Mammary epithelial cell (primary cell): Measurements from ENCODE around the gene BTN1A1.

Experiments used
- EZH2 ChIP-seq: IDR thresholded peaks from 2 replicates; pipeline ENCODE4 v1.6.1; 2012; ENCODE audit warnings: low read length, inconsistent platforms, borderline replicate concordance
- TF ChIP-seq, protein P1 (sequence below), 2 donors: IDR thresholded peaks in 1 of 2; conservative IDR thresholded peaks in 1 of 2; 2 replicates each; pipeline ENCODE4 v1.5.1; 2011 to 2012; ENCODE audit warnings: inconsistent platforms in 2 of 2, low read length in 2 of 2, mild to moderate bottlenecking in 2 of 2, control low read depth in 1 of 2, low read depth in 1 of 2; ENCODE audit not compliant: insufficient read depth in 1 of 2; ENCODE audit errors: extremely low read depth in 1 of 2

DNA sequence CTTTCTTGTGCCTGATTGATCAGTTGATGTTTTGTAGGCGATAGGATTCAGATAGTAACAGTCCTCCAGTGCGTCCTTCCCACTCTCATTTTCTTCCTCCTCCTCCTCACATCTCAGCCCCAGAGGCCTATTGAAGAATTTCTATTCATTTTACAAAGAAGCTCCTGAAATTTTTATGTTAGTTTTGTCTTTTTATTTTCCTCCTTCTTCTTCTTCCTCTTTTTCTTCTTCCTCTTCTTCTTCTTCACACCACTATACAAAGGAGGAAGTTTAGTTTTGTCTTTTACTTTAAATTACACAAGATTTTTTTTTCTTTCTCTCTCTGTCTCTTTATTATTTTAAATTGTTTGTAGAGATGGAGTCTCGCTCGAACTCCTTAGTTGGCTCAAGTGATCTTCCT, 23.2 kb upstream of the BTN1A1 start:
- TF ChIP-seq, protein P1, sequence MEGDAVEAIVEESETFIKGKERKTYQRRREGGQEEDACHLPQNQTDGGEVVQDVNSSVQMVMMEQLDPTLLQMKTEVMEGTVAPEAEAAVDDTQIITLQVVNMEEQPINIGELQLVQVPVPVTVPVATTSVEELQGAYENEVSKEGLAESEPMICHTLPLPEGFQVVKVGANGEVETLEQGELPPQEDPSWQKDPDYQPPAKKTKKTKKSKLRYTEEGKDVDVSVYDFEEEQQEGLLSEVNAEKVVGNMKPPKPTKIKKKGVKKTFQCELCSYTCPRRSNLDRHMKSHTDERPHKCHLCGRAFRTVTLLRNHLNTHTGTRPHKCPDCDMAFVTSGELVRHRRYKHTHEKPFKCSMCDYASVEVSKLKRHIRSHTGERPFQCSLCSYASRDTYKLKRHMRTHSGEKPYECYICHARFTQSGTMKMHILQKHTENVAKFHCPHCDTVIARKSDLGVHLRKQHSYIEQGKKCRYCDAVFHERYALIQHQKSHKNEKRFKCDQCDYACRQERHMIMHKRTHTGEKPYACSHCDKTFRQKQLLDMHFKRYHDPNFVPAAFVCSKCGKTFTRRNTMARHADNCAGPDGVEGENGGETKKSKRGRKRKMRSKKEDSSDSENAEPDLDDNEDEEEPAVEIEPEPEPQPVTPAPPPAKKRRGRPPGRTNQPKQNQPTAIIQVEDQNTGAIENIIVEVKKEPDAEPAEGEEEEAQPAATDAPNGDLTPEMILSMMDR (conservative IDR thresholded peaks at IDR 0.05 in 1 of 2, IDR thresholded peaks at IDR 0.05 in 1 of 2; ENCODE audit: extremely low read depth in 1 of 2, insufficient read depth in 1 of 2, low read depth in 1 of 2, low read length in 2 of 2): no peak
- no peak for TF ChIP-seq EZH2
